PC-3 (cell line): Measurements from ENCODE around the gene ABLIM2. TPM values are rescaled to one million over a fixed set of nuclear protein-coding genes. Genes with fewer than 3 reads are reported as not detected.

Source experiments
- ATAC-seq: fragments of 200-7000 bp; cut with Tn5 transposase; 2 replicates; pipeline ENCODE4 v1.9.1; 2020; ENCODE audit warnings: mild to moderate bottlenecking, moderate library complexity
- BruUV-seq: library from RNA; stranded (reverse); fragments of 400-500 nt; replicated peaks from 2 replicates; lab custom pipeline; 2021; lab: Mats Ljungman, UMichigan
- CTCF ChIA-PET: fragments of 300-600 bp; sonication (Branson Sonifier 250); formaldehyde crosslinking; loops from one replicate; lab custom pipeline; 2022; ENCODE audit warnings: antibody characterized with exemption; lab: Charles Lee
- POLR2A ChIA-PET: fragments of 300-600 bp; sonication (Branson Sonifier 250); formaldehyde crosslinking; loops from one replicate; lab custom pipeline; 2022; ENCODE audit warnings: antibody characterized with exemption; ENCODE audit not compliant: unreplicated experiment; lab: Charles Lee
- DNase-seq: peaks from one replicate; pipeline ENCODE4 v3.0.0-alpha.2; 2015
- H2AFZ ChIP-seq: fragments of 300-600 bp; sonication (generic); 2 replicates; pipeline ENCODE4 v1.6.0; 2016; ENCODE audit warnings: antibody characterized with exemption, low read length
- H3F3A ChIP-seq: fragments of 300-600 bp; sonication (generic); one replicate; pipeline ENCODE4 v1.6.0; 2017; ENCODE audit warnings: antibody characterized with exemption, low read length, control low read depth, mild to moderate bottlenecking; ENCODE audit not compliant: unreplicated experiment
- H3K27ac ChIP-seq: fragments of 300-600 bp; sonication (generic); 2 replicates; pipeline ENCODE4 v1.5.1; 2016; ENCODE audit warnings: mild to moderate bottlenecking, low read length
- H3K27me3 ChIP-seq: fragments of 300-600 bp; sonication (generic); 2 replicates; pipeline ENCODE4 v1.6.1; 2016; ENCODE audit warnings: low read length, mixed read lengths
- H3K36me3 ChIP-seq: fragments of 300-600 bp; sonication (generic); 2 replicates; pipeline ENCODE4 v1.6.1; 2016; ENCODE audit warnings: low read depth, mixed run types, low read length, mixed read lengths
- H3K4me1 ChIP-seq: fragments of 300-600 bp; sonication (generic); 2 replicates; pipeline ENCODE4 v1.5.1; 2016; ENCODE audit warnings: low read length; ENCODE audit not compliant: insufficient read depth
- H3K4me2 ChIP-seq: fragments of 300-600 bp; sonication (generic); 2 replicates; pipeline ENCODE4 v1.6.0; 2016; ENCODE audit warnings: low read length
- H3K4me3 ChIP-seq: fragments of 300-600 bp; sonication (generic); 2 replicates; pipeline ENCODE4 v1.5.1; 2016; ENCODE audit warnings: mild to moderate bottlenecking, low read length, mixed read lengths
- H3K79me2 ChIP-seq: fragments of 300-600 bp; sonication (generic); 2 replicates; pipeline ENCODE4 v1.6.1; 2017; ENCODE audit warnings: low read length, mixed read lengths
- H3K9ac ChIP-seq: fragments of 300-600 bp; sonication (generic); 2 replicates; pipeline ENCODE4 v1.6.0; 2016; ENCODE audit warnings: mild to moderate bottlenecking, low read length
- H3K9me2 ChIP-seq: fragments of 300-600 bp; sonication (generic); replicated peaks from 2 replicates; pipeline ENCODE4 v1.6.1; 2016; ENCODE audit warnings: mixed run types, low read length, mixed read lengths
- H3K9me3 ChIP-seq: fragments of 300-600 bp; sonication (generic); 2 replicates; pipeline ENCODE4 v1.6.1; 2016; ENCODE audit warnings: low read length, mixed read lengths
- H4K20me1 ChIP-seq: fragments of 300-600 bp; sonication (generic); 2 replicates; pipeline ENCODE4 v1.6.1; 2016; ENCODE audit warnings: low read length, mixed read lengths
- CTCF ChIP-seq: fragments of 300-600 bp; sonication (generic); conservative IDR thresholded peaks from 2 replicates; pipeline ENCODE4 v1.5.1; 2017; ENCODE audit warnings: antibody characterized with exemption, low read depth, mild to moderate bottlenecking, low read length
- EZH2 ChIP-seq: fragments of 300-600 bp; sonication (generic); IDR thresholded peaks from one replicate; pipeline ENCODE4 v1.6.1; 2017; ENCODE audit warnings: antibody characterized with exemption, mild to moderate bottlenecking, low read length; ENCODE audit not compliant: unreplicated experiment
- EZH2phosphoT487 ChIP-seq: fragments of 300-600 bp; sonication (generic); IDR thresholded peaks from 2 replicates; pipeline ENCODE4 v1.6.1; 2018; ENCODE audit warnings: mild to moderate bottlenecking, antibody characterized with exemption, low read length, borderline replicate concordance
- intact Hi-C: fragments of 100-400 bp; cut with micrococcal nuclease; formaldehyde crosslinking; loops from 2 replicates; pipeline ENCODE4 v1.9.0; 2023
- total RNA-seq: library from RNA; depleted of rRNA; stranded (reverse); fragments of >200 nt; gene quantifications from 2 replicates; pipeline ENCODE4 v1.2.3, GENCODE V29; 2014

Gene ABLIM2
- total RNA-seq, 1 experiment from 2014 or later: 3.2 TPM

GRCh38 chr4:8203817-8204216 lies 45.2 kb upstream of the ABLIM2 start:
- Histone ChIP-seq H4K20me1 (no peaks in the 10 kb centered on the region), H3K4me2 (no peak overlapping the region), H3K36me3 (no peaks in the 10 kb centered on the region), H3K9ac (no peak overlapping the region), H3K4me3 (no peak overlapping the region), H3K27ac (no peak overlapping the region), H3K27me3 (no peaks in the 10 kb centered on the region), H3K9me3 (no peaks in the 10 kb centered on the region), H3K79me2 (peaks cover 16% of the 10 kb centered on the region), H3F3A (no peaks in the 10 kb centered on the region), H3K9me2 (no peaks in the 10 kb centered on the region), H2AFZ (no peak overlapping the region), H3K4me1 (peaks cover 6% of the 10 kb centered on the region)
- no peak for ATAC-seq
- CTCF ChIA-PET: no interaction called here
- POLR2A ChIA-PET: no interaction called here
- TF ChIP-seq EZH2phosphoT487 (no peak), CTCF (no peak), EZH2 (no peak)
- no TSS peak for BruUV-seq
- no peak for DNase-seq
- intact Hi-C loops: no loop called here

GRCh38 chr4:8203052-8203401 lies 44.4 kb upstream of the ABLIM2 start:
- H3K9me2 ChIP-seq: no peaks in the 10 kb centered on the region
- no peak overlapping the region for H3K4me2 ChIP-seq
- intact Hi-C loops: no loop called here
- no peaks in the 10 kb centered on the region for H3K27me3 ChIP-seq
- no peak overlapping the region for H3K9ac ChIP-seq
- no peak overlapping the region for H2AFZ ChIP-seq
- no peaks in the 10 kb centered on the region for H3K9me3 ChIP-seq
- no TSS peak for BruUV-seq
- no peak for ATAC-seq
- TF ChIP-seq CTCF (no peak), EZH2phosphoT487 (no peak), EZH2 (no peak)
- no peak overlapping the region for H3K4me3 ChIP-seq
- no peaks in the 10 kb centered on the region for H3F3A ChIP-seq
- no peak overlapping the region for H3K27ac ChIP-seq
- POLR2A ChIA-PET: no interaction called here
- DNase-seq: no peak
- CTCF ChIA-PET: no interaction called here
- H3K36me3 ChIP-seq: no peaks in the 10 kb centered on the region
- H4K20me1 ChIP-seq: no peaks in the 10 kb centered on the region
- H3K79me2 ChIP-seq: peaks cover 16% of the 10 kb centered on the region
- peaks cover 13% of the 10 kb centered on the region for H3K4me1 ChIP-seq

DNA sequence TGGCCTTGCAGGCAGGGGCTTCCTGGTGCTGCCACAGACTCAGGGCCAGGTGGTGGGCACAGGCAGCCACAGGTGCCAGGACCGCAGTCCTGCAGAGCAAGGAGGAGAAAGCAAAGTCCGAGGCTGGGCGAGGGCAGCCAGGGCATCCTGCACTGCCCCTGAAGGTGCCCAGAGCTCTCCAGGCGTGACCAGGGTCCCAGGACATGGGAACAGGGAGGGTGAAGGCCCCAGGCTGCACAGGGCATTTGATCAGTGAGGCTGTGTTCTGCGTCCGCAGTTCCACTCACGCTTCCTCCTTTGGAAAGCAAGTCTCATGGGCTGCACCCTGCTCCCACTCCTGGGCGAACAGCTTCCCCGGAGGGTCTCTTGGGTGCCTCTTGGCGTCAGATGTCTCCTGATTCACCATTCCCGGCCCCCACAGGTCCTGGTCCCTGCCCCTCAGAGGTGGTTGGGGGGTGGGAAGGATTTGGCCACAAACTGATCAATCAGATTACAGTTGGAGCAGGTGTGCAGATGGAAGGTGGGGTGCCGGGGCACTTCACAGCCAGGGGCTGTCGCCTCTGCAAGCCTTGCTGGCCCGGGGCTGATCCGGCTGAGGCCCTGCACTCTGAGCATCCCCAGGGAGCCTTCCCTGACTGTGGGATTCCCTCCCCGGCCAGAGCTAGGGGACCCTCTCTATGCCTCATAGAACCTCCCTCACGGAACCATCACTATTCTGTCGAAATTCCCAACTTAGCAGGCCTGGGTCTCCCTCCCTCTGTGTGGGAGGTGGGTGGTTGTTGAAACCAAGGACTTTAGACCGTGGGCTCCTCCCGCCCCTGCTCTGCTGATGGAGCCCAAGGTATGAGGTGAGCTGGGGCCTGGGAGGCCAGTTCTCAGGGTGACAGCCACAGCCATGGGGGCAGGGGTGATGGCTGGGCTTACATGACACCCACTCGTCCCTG lies 43.8 kb upstream of the ABLIM2 start:
- H2AFZ ChIP-seq: no peak overlapping the region
- no peaks in the 10 kb centered on the region for H3K9me2 ChIP-seq
- no peak overlapping the region for H3K4me2 ChIP-seq
- H3K27ac ChIP-seq: no peak overlapping the region
- H3K4me3 ChIP-seq: no peak overlapping the region
- no peak for DNase-seq
- no peaks in the 10 kb centered on the region for H4K20me1 ChIP-seq
- H3K36me3 ChIP-seq: no peaks in the 10 kb centered on the region
- TF ChIP-seq EZH2 (no peak), CTCF (no peak), EZH2phosphoT487 (no peak)
- H3F3A ChIP-seq: no peaks in the 10 kb centered on the region
- ChIA-PET POLR2A (no interaction called here), CTCF (no interaction called here)
- BruUV-seq: no TSS peak
- no peaks in the 10 kb centered on the region for H3K9me3 ChIP-seq
- peaks cover 16% of the 10 kb centered on the region for H3K79me2 ChIP-seq
- no peaks in the 10 kb centered on the region for H3K27me3 ChIP-seq
- ATAC-seq: no peak
- H3K9ac ChIP-seq: no peak overlapping the region
- peaks cover 13% of the 10 kb centered on the region for H3K4me1 ChIP-seq
- intact Hi-C loops: no loop called here
